Right cardiac atrium (tissue), 5 donors: ENCODE measurements around the gene CLEC16A. TPM values are rescaled to one million over a fixed set of nuclear protein-coding genes. Genes with fewer than 3 reads are reported as not detected.

ENCODE experiments used
- ATAC-seq, 2 donors: fragments of 200-7000 bp; cut with Tn5 transposase; one replicate each; pipeline versions ENCODE4 v1.8.0 to v1.9.1; 2020; ENCODE audit warnings: moderate library complexity in 2 of 2, mild to moderate bottlenecking in 1 of 2
- DNase-seq, 3 donors: peaks; one replicate each; pipeline ENCODE4 v3.0.0-alpha.2; 2020
- H3K27ac ChIP-seq: one replicate; pipeline ENCODE4 v1.5.1; 2013; ENCODE audit warnings: mild to moderate bottlenecking, low read length, control low read depth, moderate library complexity
- H3K27me3 ChIP-seq: one replicate; pipeline ENCODE4 v1.6.1; 2013; ENCODE audit not compliant: control insufficient read depth, insufficient read depth
- H3K4me1 ChIP-seq: one replicate; pipeline ENCODE4 v1.6.1; 2013; ENCODE audit warnings: low read length; ENCODE audit not compliant: control insufficient read depth, insufficient read depth
- H3K4me3 ChIP-seq: one replicate; pipeline ENCODE4 v1.5.1; 2013; ENCODE audit warnings: low read length, control low read depth
- H3K9me3 ChIP-seq: one replicate; pipeline ENCODE4 v1.6.1; 2013; ENCODE audit warnings: low read length; ENCODE audit not compliant: control insufficient read depth
- WGBS: extraction: QIAGEN DNeasy Blood & Tissue Kit; methylation state at CpG from one replicate; pipeline ENCODE4 v1.1.7; 2013; 5-methylcytosine and 5-hydroxymethylcytosine counted together
- intact Hi-C, 4 donors: fragments of 100-400 bp; cut with DNase I; formaldehyde crosslinking; loops; one replicate each; pipeline versions ENCODE4 v1.11.0 to v1.14.0; 2022 to 2023
- polyA plus RNA-seq: library from polyadenylated mRNA; stranded (reverse); fragments of 200-250 nt; gene quantifications from one replicate; pipeline ENCODE4 v1.2.3, GENCODE V29; 2013
- total RNA-seq, 4 donors: library from RNA; stranded (reverse); fragmentation: NEBNext Ultra II Directional; extraction: Animal tissue kit (Norgen Biotek cat#: 25700); gene quantifications; one replicate each; pipeline ENCODE4 v1.2.1, GENCODE V29; 2021
- donor health status: healthy with polysubstance abuse.
- donor health status: DM: no; HTN: yes; CAD: no.
- donor health status: DM: no; HTN: no; CAD: no.
- donor health status: DM: no; HTN: yes; CAD: no; lungs with severe emphysema.
- donor health status: DM: yes; HTN: yes; CAD: no.

Gene CLEC16A
- total and polyA plus RNA-seq, 5 donors = 14.9 to 31.5 (median 29.2) TPM

DNA sequence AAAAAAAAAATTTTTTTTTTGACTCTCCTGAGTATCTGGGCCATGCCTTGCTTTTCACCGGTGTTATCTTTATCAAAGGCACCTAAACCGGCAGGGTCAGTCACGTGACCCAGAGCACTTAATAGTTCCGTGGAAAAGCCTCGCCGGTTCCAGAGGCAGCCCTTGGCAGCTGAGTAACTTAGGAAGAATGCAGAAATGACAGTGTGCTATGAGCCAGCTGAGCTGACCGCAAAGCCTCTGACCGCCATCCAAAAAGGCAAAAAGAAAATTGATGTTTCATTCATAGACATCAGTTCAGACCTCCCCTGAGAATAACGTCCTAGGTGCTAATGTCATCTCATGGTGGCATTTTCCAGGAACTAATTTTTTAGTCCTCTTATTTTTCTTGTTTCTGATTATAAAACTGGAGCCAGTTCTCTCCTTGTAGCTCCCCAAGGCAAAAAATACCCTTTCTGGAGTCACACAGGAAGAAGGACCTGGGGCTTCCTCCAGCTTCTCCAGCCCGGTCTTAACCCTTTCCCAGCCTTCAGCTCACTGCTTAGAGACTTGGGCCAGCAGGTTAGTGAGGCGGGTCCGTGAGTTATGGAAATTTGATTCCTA is 189.1 kb downstream of the CLEC16A start:
- ATAC-seq = peak; percentile 59 to 69
- 18% methylated on average over 12 of the region's 12 CpGs for WGBS
- no peaks in the 10 kb centered on the region for H3K9me3 ChIP-seq
- H3K4me1 ChIP-seq = peaks cover 29% of the 10 kb centered on the region
- peak; percentile 82 to 91 (median 86) for DNase-seq
- H3K27ac ChIP-seq = peak overlapping the region; percentile 80
- no peak overlapping the region for H3K4me3 ChIP-seq
- H3K27me3 ChIP-seq = no peaks in the 10 kb centered on the region
- intact Hi-C loops = loop anchor here in 1 of 4 donors (10.0 kb wide), 1 partner anchor 121 kb away; the partner anchor contains the start of gene SOCS1

DNA sequence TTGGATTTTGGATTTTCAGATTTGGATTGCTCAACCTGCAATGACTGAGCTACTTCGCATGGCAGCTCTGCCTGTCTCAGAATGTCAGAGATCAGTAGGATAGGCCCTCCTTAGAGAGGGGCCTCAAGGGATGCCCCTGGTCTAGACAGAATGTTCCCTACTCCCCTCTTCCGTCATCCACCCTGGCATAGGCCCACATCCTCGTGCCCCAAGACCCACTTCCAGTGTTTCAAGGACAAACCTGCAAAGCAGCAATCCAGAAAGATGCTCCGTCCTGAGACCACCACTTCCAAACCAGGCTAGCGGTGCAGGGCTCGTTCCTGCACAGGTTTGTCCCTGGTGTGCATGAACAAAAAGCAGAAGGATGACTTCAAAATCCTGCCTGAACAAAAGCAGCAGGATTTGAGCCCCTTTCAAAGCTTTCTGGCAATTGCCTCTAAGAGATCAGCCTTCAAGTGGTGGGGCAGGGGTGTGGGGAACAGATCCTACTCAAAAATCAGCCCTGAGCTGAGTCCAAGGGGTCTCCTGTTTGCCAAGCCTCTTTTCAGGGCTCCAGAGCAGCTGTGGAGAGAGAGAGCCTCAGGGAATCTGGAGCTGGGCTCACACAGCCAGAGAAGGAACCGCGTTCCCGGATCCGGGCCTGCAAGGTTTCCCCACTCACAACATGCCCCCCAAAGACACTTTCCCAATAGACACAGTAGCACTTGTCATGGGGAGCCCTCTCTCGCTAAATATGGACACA is 190.5 kb downstream of the CLEC16A start:
- ATAC-seq = peak; percentile 23 to 55
- Histone ChIP-seq H3K27me3 (no peaks in the 10 kb centered on the region), H3K4me3 (no peak overlapping the region), H3K9me3 (no peaks in the 10 kb centered on the region), H3K4me1 (peaks cover 32% of the 10 kb centered on the region), H3K27ac (peak overlapping the region; percentile 63)
- WGBS = 77% methylated on average over 11 of the region's 11 CpGs
- intact Hi-C loops = loop anchor here in 1 of 4 donors (10.0 kb wide), 1 partner anchor 120 kb away; the partner anchor contains the start of gene SOCS1
- peak in 2 of 3 donors; percentile 73 to 81 for DNase-seq

DNA sequence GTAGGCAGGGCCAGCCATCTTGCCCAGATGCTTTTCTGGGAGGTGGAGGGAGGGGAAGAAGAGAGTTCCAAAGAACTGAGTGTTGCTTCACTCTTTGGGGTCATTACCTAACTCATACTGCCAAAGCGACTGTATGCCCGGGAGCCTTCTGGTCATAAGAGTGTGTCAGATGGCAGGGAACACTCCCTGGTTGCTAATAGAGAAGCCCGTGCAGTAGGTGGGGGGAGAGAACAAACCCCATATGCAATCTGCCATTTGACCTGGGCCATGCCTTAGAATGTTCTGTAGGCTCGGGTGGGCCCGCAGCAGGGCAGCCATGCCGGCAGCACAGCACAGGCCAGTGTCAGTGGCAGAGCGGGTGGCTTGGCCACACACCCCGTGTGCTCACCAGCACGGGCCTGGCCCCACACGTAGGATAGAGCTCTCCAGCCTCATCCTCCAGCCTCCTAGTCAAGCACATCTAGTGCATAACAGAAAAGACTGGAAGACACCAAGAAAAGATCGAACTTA is 191.2 kb downstream of the CLEC16A start:
- peak; percentile 27 to 39 for ATAC-seq
- 83% methylated on average over 11 of the region's 11 CpGs for WGBS
- H3K27ac ChIP-seq = peak overlapping the region; percentile 63

DNA sequence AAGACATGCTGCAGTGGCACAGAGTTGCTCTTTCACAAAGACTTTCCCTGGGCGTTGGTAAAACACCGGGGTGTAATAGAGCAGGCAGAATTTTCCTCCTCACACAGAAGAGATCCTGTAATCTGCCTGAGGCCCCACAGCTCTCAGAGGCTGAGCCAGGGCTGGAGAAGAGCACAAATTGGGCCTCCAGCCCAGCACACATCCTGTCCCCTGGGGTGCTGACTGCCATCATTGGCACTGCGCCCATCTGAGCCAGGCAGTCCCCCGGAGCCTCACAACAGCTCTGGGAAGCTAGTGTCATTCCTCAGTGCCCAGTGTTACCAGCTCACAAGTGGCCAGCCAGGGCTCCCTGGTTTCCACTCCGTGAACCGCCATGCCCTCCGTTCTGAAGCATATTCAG is 192.2 kb downstream of the CLEC16A start:
- ATAC-seq = peak; percentile 59 to 70
- H3K27ac ChIP-seq = peak overlapping the region; percentile 49
- no peaks in the 10 kb centered on the region for H3K27me3 ChIP-seq
- H3K4me1 ChIP-seq = peaks cover 33% of the 10 kb centered on the region
- intact Hi-C loops = loop anchor here in 1 of 4 donors (10.0 kb wide), 1 partner anchor 118 kb away; the partner anchor contains the start of gene SOCS1
- H3K9me3 ChIP-seq = no peaks in the 10 kb centered on the region
- peak; percentile 66 to 89 (median 86) for DNase-seq
- 54% methylated on average over 7 of the region's 7 CpGs for WGBS
- H3K4me3 ChIP-seq = no peak overlapping the region

More for the DNA sequence above, 191.2 kb downstream of the CLEC16A start:
- DNase-seq = peak in 1 of 3 donors; percentile 61
- no peaks in the 10 kb centered on the region for H3K9me3 ChIP-seq
- H3K4me1 ChIP-seq = peaks cover 35% of the 10 kb centered on the region
- intact Hi-C loops = loop anchor here in 1 of 4 donors (10.0 kb wide), 1 partner anchor 119 kb away; the partner anchor contains the start of gene SOCS1
- no peaks in the 10 kb centered on the region for H3K27me3 ChIP-seq
- H3K4me3 ChIP-seq = no peak overlapping the region

DNA sequence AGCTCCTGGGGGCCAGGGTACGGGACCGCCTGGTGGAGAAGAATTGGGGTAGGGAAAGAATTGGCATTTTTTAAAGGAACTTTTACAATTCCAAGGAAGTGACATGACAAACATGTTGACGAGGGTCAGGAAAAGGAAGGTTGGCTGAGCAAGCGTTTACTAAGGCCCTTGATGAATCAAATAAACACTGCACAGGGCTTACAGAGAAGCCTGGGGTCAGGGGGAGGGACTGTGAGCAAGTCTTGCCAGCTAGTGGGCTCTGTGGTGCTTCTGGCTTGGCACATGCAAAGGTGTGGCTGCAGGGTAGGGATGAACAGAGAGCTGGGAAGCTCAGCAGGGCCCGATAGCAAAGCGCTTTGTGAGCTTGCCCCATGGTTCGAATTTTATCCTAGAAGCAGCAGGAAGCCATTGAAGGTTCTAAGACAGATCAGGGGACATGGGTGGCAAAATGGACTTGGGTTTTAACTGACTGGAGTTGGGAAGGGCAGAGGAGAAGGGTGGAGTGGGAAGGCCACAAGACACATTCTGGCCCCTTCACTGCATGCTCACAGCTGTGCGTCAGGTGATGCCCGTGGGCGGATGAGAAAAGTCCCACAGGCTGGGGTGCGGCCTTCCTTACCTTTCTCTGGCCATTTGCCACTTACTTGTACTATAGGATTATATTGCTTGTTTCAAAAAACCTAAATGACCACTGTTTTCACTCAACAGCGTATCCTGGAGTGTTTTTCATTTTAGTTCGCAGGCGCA is 193.8 kb downstream of the CLEC16A start:
- no peak for ATAC-seq
- DNase-seq = no peak
- Histone ChIP-seq H3K4me3 (no peak overlapping the region), H3K27me3 (no peaks in the 10 kb centered on the region), H3K27ac (no peak overlapping the region), H3K9me3 (no peaks in the 10 kb centered on the region), H3K4me1 (peaks cover 27% of the 10 kb centered on the region)
- intact Hi-C loops = loop anchor here in 1 of 4 donors (10.0 kb wide), 1 partner anchor 117 kb away; the partner anchor contains the start of gene SOCS1
- 91% methylated on average over 14 of the region's 14 CpGs for WGBS

DNA sequence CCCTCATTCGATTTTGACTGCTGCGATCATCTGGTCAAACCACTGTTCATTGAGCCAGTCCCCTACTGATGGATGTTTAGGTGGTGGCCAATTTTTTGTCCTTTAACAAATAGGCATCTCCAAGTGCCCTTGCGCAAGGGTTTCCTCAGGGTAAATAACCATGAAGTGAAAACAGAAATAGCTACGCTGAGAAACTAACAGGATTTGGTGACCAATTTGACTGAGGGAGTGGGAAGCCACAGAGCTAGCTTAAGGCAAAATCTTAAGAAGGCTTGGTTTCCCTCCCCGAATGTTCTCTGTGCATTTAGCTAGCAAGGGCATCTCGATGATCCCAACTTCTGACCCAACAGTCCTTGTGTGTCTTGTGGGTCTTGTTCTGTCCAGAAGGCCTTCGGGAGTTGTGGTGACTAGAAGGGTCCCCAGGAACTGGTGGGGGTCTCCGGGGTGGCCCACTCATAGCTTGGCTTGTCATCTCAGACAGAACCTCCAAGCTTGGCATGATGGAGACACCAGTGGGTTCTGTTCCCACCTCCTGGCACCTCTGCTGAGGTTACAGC is 194.5 kb downstream of the CLEC16A start:
- ATAC-seq (no peak), DNase-seq (no peak)
- Histone ChIP-seq H3K4me1 (peaks cover 26% of the 10 kb centered on the region), H3K27ac (peak overlapping the region; percentile 78), H3K27me3 (no peaks in the 10 kb centered on the region), H3K9me3 (no peaks in the 10 kb centered on the region), H3K4me3 (no peak overlapping the region)
- WGBS = 83% methylated on average over 8 of the region's 8 CpGs
- intact Hi-C loops = loop anchor here in 1 of 4 donors (10.0 kb wide), 1 partner anchor 116 kb away; the partner anchor contains the start of gene SOCS1

DNA sequence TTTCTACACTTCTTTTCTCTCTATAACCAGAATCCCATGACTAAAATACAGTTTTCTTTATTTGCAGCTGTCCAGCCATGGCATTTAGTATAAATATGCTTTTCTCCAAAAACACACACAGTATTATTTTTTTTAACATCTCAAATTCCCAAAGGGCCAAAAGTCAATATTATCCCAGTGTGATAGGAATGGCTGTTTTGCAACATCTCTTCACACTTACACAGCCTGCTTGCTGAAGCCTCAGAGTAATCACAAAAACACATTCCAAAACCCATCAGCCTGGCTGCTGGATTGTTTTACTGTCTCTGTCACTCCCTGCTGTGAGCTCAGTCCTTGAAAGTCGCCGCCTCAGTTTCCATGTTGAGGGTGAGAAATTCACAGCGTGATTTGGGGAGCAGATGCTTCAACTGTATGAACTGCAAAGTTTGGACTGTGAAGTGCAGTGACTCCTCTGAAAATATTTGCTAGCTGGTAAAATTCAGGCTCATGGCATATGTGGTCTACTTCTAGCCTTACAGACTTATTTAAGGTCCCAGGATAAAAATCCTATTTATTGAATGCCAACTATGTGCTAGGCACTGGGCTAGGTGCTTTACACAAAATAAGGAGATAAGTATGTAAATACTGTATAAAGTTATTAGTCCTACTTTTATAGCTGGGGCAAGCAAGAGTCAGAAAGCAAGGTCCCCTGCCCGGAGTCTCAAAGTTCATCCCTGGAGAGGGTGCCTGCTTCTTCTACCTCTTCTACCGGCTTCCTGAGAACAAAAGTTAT is 195.1 kb downstream of the CLEC16A start:
- intact Hi-C loops = loop anchor here in 1 of 4 donors (10.0 kb wide), 1 partner anchor 115 kb away; the partner anchor contains the start of gene SOCS1

DNA sequence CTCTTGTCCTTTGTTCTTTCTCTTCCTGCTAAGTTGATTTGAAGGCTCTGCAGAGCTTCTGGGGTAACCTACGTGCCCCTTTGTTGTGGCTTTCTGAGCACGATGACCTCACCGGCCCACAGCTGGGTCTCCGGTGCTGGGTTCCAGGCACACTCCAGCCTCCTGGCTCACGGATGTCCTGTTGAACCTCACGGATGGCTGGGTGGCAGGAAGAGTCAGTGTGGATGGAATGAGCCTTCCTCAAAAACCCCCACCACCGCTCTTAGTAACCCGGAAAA is 195.7 kb downstream of the CLEC16A start:
- Histone ChIP-seq H3K4me1 (peaks cover 23% of the 10 kb centered on the region), H3K9me3 (no peaks in the 10 kb centered on the region), H3K4me3 (no peak overlapping the region), H3K27ac (peak overlapping the region; percentile 13), H3K27me3 (no peaks in the 10 kb centered on the region)
- intact Hi-C loops = no loop called here
- DNase-seq = no peak
- ATAC-seq = peak in 1 of 2 donors; percentile 9
- WGBS = 61% methylated on average over 8 of the region's 8 CpGs

More for the DNA sequence above, 195.1 kb downstream of the CLEC16A start:
- Histone ChIP-seq H3K9me3 (no peaks in the 10 kb centered on the region), H3K27me3 (no peaks in the 10 kb centered on the region), H3K4me3 (no peak overlapping the region), H3K4me1 (peaks cover 27% of the 10 kb centered on the region), H3K27ac (peak overlapping the region; percentile 78)
- 45% methylated on average over 5 of the region's 5 CpGs for WGBS
- ATAC-seq (peak; percentile 41 to 57), DNase-seq (no peak)

DNA sequence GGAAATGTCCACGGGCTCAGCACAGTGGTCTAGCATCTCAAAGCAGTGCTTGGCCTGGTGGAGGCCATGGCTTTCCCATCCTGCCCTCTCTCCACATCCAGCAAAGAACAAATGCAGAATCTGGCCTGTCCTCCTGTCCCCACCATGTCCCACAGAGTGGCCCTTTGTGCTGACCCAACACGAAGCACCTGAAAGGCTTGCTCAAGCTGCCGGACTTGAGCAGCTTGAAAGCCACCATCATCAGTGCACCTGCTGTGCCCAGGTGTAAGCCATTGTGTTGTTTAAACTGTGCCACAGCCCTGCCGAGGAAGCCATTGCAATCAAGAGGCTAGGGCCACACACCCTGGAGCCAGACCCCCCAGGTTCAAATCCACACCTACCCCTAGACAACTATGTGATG is 196.1 kb downstream of the CLEC16A start:
- no peak for DNase-seq
- H3K27ac ChIP-seq = peak overlapping the region; percentile 13

DNA sequence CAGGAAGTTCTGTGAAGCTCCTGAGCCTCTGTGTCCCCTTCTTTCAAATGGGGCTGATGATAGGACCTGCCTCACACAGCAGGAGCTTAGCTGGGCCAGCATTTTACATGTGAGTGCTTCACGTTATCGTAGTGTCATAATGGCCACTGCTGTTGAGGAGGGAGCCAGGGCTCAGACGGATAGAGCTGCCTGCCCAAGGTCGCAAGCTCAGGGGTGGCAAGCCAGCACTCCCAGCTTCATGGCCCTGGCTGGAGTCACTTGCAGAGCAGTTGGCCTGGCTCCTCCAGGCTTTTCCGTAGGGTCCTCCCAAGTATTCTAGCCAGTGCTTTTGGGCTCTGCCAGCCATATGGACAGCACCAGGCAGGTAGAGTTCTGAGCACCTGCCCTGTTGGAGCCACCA is 196.5 kb downstream of the CLEC16A start:
- 63% methylated on average over 5 of the region's 5 CpGs for WGBS

More for the DNA sequence above, 196.1 kb downstream of the CLEC16A start:
- ATAC-seq = no peak
- Histone ChIP-seq H3K27me3 (no peaks in the 10 kb centered on the region), H3K9me3 (no peaks in the 10 kb centered on the region), H3K4me3 (no peak overlapping the region), H3K4me1 (peaks cover 21% of the 10 kb centered on the region)
- 80% methylated on average over 4 of the region's 4 CpGs for WGBS
- intact Hi-C loops = no loop called here

More for the DNA sequence above, 196.5 kb downstream of the CLEC16A start:
- peak in 1 of 2 donors; percentile 42 for ATAC-seq
- intact Hi-C loops = no loop called here
- DNase-seq = peak in 1 of 3 donors; percentile 74
- Histone ChIP-seq H3K27ac (peak overlapping the region; percentile 5), H3K4me3 (no peak overlapping the region), H3K27me3 (no peaks in the 10 kb centered on the region), H3K9me3 (no peaks in the 10 kb centered on the region), H3K4me1 (peaks cover 19% of the 10 kb centered on the region)
